Upper lobe of left lung (tissue), 4 donors: ENCODE data around the gene CST11.

Experiments used
- CTCF ChIP-seq, 6 experiments: fragments of 450-650 bp in 4 of 6; fragments of 200-600 bp in 2 of 6; sonication (generic) in 2 of 6; IDR thresholded peaks; one replicate each; pipeline ENCODE4 v1.5.1; 2016 to 2019; ENCODE audit warnings: antibody characterized with exemption in 6 of 6
- EP300 ChIP-seq, 4 donors: sonication (generic); formaldehyde crosslinking; IDR thresholded peaks; one replicate each; pipeline ENCODE4 v1.5.1; 2017; ENCODE audit warnings: antibody characterized with exemption in 4 of 4, control low read depth in 2 of 4
- POLR2A ChIP-seq, 4 donors: fragments of 450-650 bp; IDR thresholded peaks; one replicate each; pipeline ENCODE4 v1.5.1; 2016 to 2017; ENCODE audit warnings: antibody characterized with exemption in 4 of 4, mild to moderate bottlenecking in 2 of 4
- POLR2AphosphoS5 ChIP-seq, 2 donors: sonication (generic); formaldehyde crosslinking; IDR thresholded peaks; one replicate each; pipeline ENCODE4 v1.5.1; 2017; ENCODE audit warnings: antibody characterized with exemption in 2 of 2

- TF ChIP-seq POLR2A (IDR thresholded peaks at IDR 0.05) (no peak), CTCF (IDR thresholded peaks at IDR 0.05) (no peak), POLR2AphosphoS5 (IDR thresholded peaks at IDR 0.05) (no peak), EP300 (IDR thresholded peaks at IDR 0.05) (no peak)
Observed at GRCh38 chr20:23459461-23460150, 6.9 kb upstream of the CST11 start.
